ENCODE data around the gene LRRC8A. TPM values are rescaled to one million over a fixed set of nuclear protein-coding genes. Genes with fewer than 3 reads are reported as not detected.
A peak's percentile ranks its signal among the peaks of the same experiment; 100 is the strongest.

LRRC8A gene
- polyA plus RNA-seq, 1 of the 3 experiments (the other 2 are of a cell fraction): 30.4 TPM

DNA sequence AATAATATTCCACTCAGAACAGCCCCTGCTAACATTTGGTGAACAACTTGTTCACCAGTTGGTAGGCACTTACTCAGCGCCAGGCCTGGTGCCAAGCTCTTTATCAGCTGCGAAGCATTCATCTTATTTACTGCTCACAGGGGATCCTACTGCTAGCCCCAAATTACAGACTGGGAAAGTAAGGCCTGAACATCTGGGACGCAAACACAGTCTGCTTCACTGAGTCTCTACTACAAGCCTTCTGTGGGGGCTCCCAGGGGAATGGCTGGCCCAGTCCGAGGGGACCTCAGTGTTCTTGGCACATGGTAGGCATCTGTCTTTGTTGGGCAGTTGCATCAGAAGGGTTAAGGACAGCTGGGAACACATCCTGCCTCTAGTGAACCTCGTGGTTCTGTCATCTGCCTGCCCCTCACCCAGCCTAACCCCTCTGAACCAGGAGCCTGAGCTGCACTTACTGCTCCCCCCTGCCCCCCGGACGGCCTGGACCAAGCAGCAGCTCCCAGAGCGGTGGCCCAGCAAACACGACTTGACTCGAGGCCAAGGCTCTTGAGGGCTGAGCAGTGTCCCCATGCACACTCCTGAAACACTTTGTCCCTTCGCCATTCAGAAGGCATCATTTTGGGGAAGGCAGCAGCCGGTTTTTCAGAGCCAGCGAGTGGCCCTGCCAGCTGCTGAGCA lies 38.6 kb downstream of the LRRC8A start, which contains the start of gene PHYHD1:
PHYHD1 (plus strand) TSS at position 602 of the 678 bp plus-strand sequence. CDS start 1,342 bp downstream, outside the sequence.
- H4K20me1 ChIP-seq (ENCODE audit: insufficient read depth): no peaks in the 10 kb centered on the region
- H3K27ac ChIP-seq (ENCODE audit: low read depth in 2 of 2, low read length in 1 of 2): no peak within 1 kb of the TSS
- no peaks in the 10 kb centered on the region for H3K27me3 ChIP-seq (ENCODE audit: insufficient read depth)
- H3K9ac ChIP-seq: no peak within 1 kb of the TSS
- no peak within 1 kb of the TSS for H2AFZ ChIP-seq (ENCODE audit: low read depth)
- CTCF ChIA-PET: interaction anchor here (1.8 kb wide), 1 partner anchor 7 kb away, joined by 9 read pairs; no protein-coding TSS in a partner anchor
- H3K9me2 ChIP-seq: no peaks in the 10 kb centered on the region
- no peaks in the 10 kb centered on the region for H3K9me3 ChIP-seq
- H3K4me3 ChIP-seq (ENCODE audit: low read depth in 2 of 2, low read length in 1 of 2): no peak within 1 kb of the TSS
- no peaks in the 10 kb centered on the region for H3F3A ChIP-seq (replicated peaks; ENCODE audit: insufficient read depth)
- POLR2A ChIA-PET: no interaction called here
- peaks cover under 1% of the 10 kb centered on the region; the same call in 1 of the 2 replicates for H3K79me2 ChIP-seq (ENCODE audit: insufficient read depth)
- no peak for DNase-seq
- TF ChIP-seq MXI1 (IDR thresholded peaks at IDR 0.05; ENCODE audit: low read depth, low read length): no peak
- TF ChIP-seq TEAD4 (IDR thresholded peaks at IDR 0.05; ENCODE audit: borderline replicate concordance, insufficient read depth): no peak
- no peak for TF ChIP-seq TAF1 (IDR thresholded peaks at IDR 0.05; ENCODE audit: borderline replicate concordance, low read depth, low read length)
- TF ChIP-seq NFIC (IDR thresholded peaks at IDR 0.05; ENCODE audit: borderline replicate concordance): peak; percentile 60; the same call in 1 of the 2 replicates
- TF ChIP-seq MAX (IDR thresholded peaks at IDR 0.05; ENCODE audit: low read depth): no peak
- TF ChIP-seq, protein P1, sequence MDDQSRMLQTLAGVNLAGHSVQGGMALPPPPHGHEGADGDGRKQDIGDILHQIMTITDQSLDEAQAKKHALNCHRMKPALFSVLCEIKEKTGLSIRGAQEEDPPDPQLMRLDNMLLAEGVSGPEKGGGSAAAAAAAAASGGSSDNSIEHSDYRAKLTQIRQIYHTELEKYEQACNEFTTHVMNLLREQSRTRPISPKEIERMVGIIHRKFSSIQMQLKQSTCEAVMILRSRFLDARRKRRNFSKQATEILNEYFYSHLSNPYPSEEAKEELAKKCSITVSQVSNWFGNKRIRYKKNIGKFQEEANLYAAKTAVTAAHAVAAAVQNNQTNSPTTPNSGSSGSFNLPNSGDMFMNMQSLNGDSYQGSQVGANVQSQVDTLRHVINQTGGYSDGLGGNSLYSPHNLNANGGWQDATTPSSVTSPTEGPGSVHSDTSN (IDR thresholded peaks at IDR 0.05): 0 out of 2 replicates have a peak, but pooled peaks have one; percentile 33
- TF ChIP-seq FOSL2 (IDR thresholded peaks at IDR 0.05; ENCODE audit: borderline replicate concordance, low read depth): peak; percentile 18; the same call in 1 of the 2 replicates
- peak; percentile 37; the same call in 1 of the 2 replicates for TF ChIP-seq TCF12 (IDR thresholded peaks at IDR 0.05)
- H3K36me3 ChIP-seq (replicated peaks in 1 of 2; ENCODE audit: control insufficient read depth in 1 of 2, insufficient read depth in 2 of 2, low read length in 1 of 2): peaks cover 4 to 24% of the 10 kb centered on the region in 2 experiments
- 76% methylated on average over 12 of the region's 13 CpGs for WGBS (ENCODE audit: low lambda C conversion rate)
- H3K4me2 ChIP-seq: no peak within 1 kb of the TSS
- no peaks in the 10 kb centered on the region; a peak in 2 of 4 replicates for H3K4me1 ChIP-seq (ENCODE audit: control insufficient read depth in 1 of 2, insufficient read depth in 2 of 2, low read depth in 1 of 2, low read length in 1 of 2)

DNA sequence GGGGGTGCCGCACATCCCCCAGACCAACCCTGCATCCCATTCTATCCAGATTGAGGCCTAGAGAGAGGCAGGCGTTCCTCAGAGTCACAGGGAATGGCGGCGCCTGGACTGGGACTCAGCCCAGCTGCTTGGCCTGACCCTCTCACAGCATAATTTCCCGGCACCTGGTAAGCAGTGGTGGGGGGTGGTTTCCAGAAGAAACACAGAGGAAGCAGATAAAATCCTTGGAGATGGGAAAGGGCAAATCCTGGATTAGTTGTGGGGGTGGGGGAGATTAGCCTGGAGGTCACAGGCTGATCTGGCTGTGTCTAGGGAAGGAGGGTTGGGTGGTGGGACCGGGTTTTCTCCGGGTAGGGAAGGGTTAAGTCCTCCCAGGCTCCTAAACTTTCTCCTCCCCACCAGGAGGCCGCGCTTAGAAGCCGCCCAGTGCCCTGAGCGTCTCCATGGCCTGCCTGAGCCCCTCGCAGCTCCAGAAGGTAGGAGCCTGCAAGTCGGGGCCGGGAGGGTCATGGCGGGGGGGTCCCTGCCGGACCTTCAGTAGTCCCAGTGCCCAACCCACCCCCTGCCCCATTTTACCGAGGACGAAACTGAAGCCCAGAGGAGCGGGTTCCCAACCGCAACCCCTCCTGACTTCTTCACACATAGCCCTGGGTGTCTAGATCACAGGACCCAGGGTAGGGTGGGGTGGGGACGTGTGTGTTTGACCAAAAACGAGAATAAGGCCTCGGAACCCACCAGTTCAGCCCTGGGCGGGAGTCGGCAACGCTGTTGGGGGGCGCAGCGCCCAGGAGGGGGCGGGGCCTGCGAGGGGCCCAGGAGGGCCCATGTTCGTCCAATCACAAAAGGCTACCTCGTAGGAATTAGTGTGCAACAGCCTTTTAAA lies 40.2 kb downstream of the LRRC8A start:
- WGBS (ENCODE audit: low lambda C conversion rate): 93% methylated on average over 27 of the region's 32 CpGs

More for the DNA sequence above, 40.2 kb downstream of the LRRC8A start:
- Histone ChIP-seq H3K36me3 (replicated peaks in 1 of 2; ENCODE audit: control insufficient read depth in 1 of 2, insufficient read depth in 2 of 2, low read length in 1 of 2) (peaks cover 4 to 11% of the 10 kb centered on the region in 2 experiments), H3K27me3 (ENCODE audit: insufficient read depth) (no peaks in the 10 kb centered on the region), H4K20me1 (ENCODE audit: insufficient read depth) (no peaks in the 10 kb centered on the region), H3K9ac (no peak overlapping the region), H3K27ac (ENCODE audit: low read depth in 2 of 2, low read length in 1 of 2) (no peak overlapping the region), H3K4me2 (no peak overlapping the region), H3K79me2 (ENCODE audit: insufficient read depth) (no peaks in the 10 kb centered on the region), H3K4me1 (ENCODE audit: control insufficient read depth in 1 of 2, insufficient read depth in 2 of 2, low read depth in 1 of 2, low read length in 1 of 2) (no peaks in the 10 kb centered on the region; a peak in 2 of 4 replicates), H3K9me2 (no peaks in the 10 kb centered on the region), H2AFZ (ENCODE audit: low read depth) (no peak overlapping the region), H3F3A (replicated peaks; ENCODE audit: insufficient read depth) (no peaks in the 10 kb centered on the region), H3K9me3 (no peaks in the 10 kb centered on the region), H3K4me3 (ENCODE audit: low read depth in 2 of 2, low read length in 1 of 2) (no peak overlapping the region)
- TF ChIP-seq RXRA (IDR thresholded peaks at IDR 0.05; ENCODE audit: borderline replicate concordance, low read depth) (no peak), FOXM1 (IDR thresholded peaks at IDR 0.05; ENCODE audit: low read depth) (no peak), CHD2 (IDR thresholded peaks at IDR 0.05; ENCODE audit: low read length, partially characterized antibody) (no peak), RAD21 (IDR thresholded peaks at IDR 0.05; ENCODE audit: low read length) (no peak), SIN3A (IDR thresholded peaks at IDR 0.05; ENCODE audit: borderline replicate concordance, low read depth, low read length) (no peak), MEF2A (IDR thresholded peaks at IDR 0.05; ENCODE audit: borderline replicate concordance, low read depth) (no peak), FOSL2 (IDR thresholded peaks at IDR 0.05; ENCODE audit: borderline replicate concordance, low read depth) (no peak), ELF1 (IDR thresholded peaks at IDR 0.05) (no peak), USF2 (IDR thresholded peaks at IDR 0.05; ENCODE audit: borderline replicate concordance, low read depth, low read length) (no peak), SMC3 (IDR thresholded peaks at IDR 0.05; ENCODE audit: low read depth, low read length) (no peak)
- TF ChIP-seq, protein P1 (IDR thresholded peaks at IDR 0.05): no peak
- TF ChIP-seq, protein P2, sequence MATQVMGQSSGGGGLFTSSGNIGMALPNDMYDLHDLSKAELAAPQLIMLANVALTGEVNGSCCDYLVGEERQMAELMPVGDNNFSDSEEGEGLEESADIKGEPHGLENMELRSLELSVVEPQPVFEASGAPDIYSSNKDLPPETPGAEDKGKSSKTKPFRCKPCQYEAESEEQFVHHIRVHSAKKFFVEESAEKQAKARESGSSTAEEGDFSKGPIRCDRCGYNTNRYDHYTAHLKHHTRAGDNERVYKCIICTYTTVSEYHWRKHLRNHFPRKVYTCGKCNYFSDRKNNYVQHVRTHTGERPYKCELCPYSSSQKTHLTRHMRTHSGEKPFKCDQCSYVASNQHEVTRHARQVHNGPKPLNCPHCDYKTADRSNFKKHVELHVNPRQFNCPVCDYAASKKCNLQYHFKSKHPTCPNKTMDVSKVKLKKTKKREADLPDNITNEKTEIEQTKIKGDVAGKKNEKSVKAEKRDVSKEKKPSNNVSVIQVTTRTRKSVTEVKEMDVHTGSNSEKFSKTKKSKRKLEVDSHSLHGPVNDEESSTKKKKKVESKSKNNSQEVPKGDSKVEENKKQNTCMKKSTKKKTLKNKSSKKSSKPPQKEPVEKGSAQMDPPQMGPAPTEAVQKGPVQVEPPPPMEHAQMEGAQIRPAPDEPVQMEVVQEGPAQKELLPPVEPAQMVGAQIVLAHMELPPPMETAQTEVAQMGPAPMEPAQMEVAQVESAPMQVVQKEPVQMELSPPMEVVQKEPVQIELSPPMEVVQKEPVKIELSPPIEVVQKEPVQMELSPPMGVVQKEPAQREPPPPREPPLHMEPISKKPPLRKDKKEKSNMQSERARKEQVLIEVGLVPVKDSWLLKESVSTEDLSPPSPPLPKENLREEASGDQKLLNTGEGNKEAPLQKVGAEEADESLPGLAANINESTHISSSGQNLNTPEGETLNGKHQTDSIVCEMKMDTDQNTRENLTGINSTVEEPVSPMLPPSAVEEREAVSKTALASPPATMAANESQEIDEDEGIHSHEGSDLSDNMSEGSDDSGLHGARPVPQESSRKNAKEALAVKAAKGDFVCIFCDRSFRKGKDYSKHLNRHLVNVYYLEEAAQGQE (IDR thresholded peaks at IDR 0.05; ENCODE audit: low read depth, low read length): no peak
- DNase-seq: no peak
- ChIA-PET CTCF (no interaction called here), POLR2A (no interaction called here)
